Activated T-helper 1 cell treated with anti-CD3 and anti-CD28 coated beads, Interleukin-12 subunit alpha, Interleukin-12 subunit beta, Interleukin-2, Interleukin-4 antibody, amounts not matched to agents 30 ng/mL and 10 ng/mL and 1 ng/mL, durations not matched to agents 14 hours and 24 hours and 36 hours (primary cell): ENCODE data around the gene ARL5A. TPM values are rescaled to one million over a fixed set of nuclear protein-coding genes. Genes with fewer than 3 reads are reported as not detected.
A peak's percentile ranks its signal among the peaks of the same experiment; 100 is the strongest.

Experiments
- DNase-seq: peaks from one replicate; pipeline ENCODE4 v3.0.0; 2021; ENCODE audit warnings: low spot score
- H3K27ac Mint-ChIP-seq: one replicate; pipeline ENCODE4 v1.8.0; 2021; ENCODE audit warnings: mild to moderate bottlenecking, mixed read lengths
- H3K27me3 Mint-ChIP-seq: one replicate; pipeline ENCODE4 v1.8.0; 2022; ENCODE audit warnings: mild to moderate bottlenecking, moderate library complexity, mixed read lengths; ENCODE audit not compliant: insufficient read depth
- H3K36me3 Mint-ChIP-seq: one replicate; pipeline ENCODE4 v1.8.0; 2021; ENCODE audit warnings: low read depth, mixed read lengths
- H3K4me1 Mint-ChIP-seq: one replicate; pipeline ENCODE4 v1.8.0; 2021; ENCODE audit warnings: low read depth, mixed read lengths
- H3K4me3 Mint-ChIP-seq: one replicate; pipeline ENCODE4 v1.8.0; 2021; ENCODE audit warnings: mild to moderate bottlenecking, moderate library complexity, mixed read lengths
- H3K9me3 Mint-ChIP-seq: one replicate; pipeline ENCODE4 v1.8.0; 2021; ENCODE audit warnings: mixed read lengths
- intact Hi-C: fragments of 100-400 bp; cut with micrococcal nuclease; formaldehyde crosslinking; loops from one replicate; pipeline ENCODE4 v1.15.1; 2024
- total RNA-seq: library from RNA; stranded (reverse); gene quantifications from 2 replicates; pipeline ENCODE4 v1.2.3, GENCODE V29; 2022

Gene ARL5A
- total RNA-seq, 1 donor from 2014 or later = 69.3 TPM

DNA sequence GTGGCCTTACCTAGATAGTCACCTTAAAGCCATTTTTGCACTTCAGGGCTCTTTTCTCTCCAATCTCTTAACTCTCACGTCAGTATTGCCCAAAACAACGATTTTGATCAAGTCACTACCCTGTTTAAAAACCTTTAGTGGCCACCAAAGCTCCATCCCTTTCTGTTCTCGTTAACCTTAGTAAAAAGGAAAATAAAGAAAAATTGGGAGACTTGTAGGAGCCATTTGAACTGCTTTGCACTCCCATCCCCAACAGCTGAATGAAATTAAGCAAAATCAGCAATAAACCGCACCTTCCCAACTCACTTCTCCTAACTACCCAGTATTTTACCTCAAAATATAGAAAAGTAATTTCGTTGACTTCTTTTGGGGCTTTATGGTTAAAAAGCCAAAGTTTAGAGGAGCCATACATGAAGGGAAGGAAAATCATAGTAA lies 686 bp upstream of the ARL5A start:
- H3K4me1 Mint-ChIP-seq = peaks cover 35% of the 10 kb centered on the region
- peak overlapping the region; percentile 91 for H3K4me3 Mint-ChIP-seq
- H3K27me3 Mint-ChIP-seq = no peaks in the 10 kb centered on the region
- no peaks in the 10 kb centered on the region for H3K9me3 Mint-ChIP-seq
- peaks cover 4% of the 10 kb centered on the region for H3K36me3 Mint-ChIP-seq
- intact Hi-C loops = loop anchor here (1.0 to 10.0 kb wide), 12 partner anchors 9 to 888 kb away; partner anchors contain the start of genes CACNB4, NMI, PRPF40A and RBM43
- DNase-seq = no peak
- peak overlapping the region; percentile 90 for H3K27ac Mint-ChIP-seq

GRCh38 chr2:151827564-151828142 lies 568 bp downstream of the ARL5A start:
- Mint-ChIP-seq H3K9me3 (no peaks in the 10 kb centered on the region), H3K27me3 (no peaks in the 10 kb centered on the region), H3K36me3 (peaks cover 8% of the 10 kb centered on the region), H3K27ac (peak overlapping the region; percentile 89), H3K4me3 (peak overlapping the region; percentile 96), H3K4me1 (peaks cover 47% of the 10 kb centered on the region)
- peak; percentile 13 for DNase-seq
- intact Hi-C loops = loop anchor here (1.0 to 10.0 kb wide), 12 partner anchors 7 to 890 kb away; partner anchors contain the start of genes CACNB4, NMI, PRPF40A and RBM43

- Mint-ChIP-seq H3K27me3 (no peaks in the 10 kb centered on the region), H3K4me1 (peaks cover 54% of the 10 kb centered on the region), H3K27ac (no peak overlapping the region), H3K9me3 (no peaks in the 10 kb centered on the region), H3K4me3 (peak overlapping the region; percentile 96), H3K36me3 (peaks cover 12% of the 10 kb centered on the region)
- DNase-seq = no peak
- intact Hi-C loops = loop anchor here (5.0 to 10.0 kb wide), 5 partner anchors 271 to 578 kb away; partner anchors contain the start of genes CACNB4 and RBM43
These were observed 1.5 kb downstream of the ARL5A start for GRCh38 chr2:151826737-151827157.

DNA sequence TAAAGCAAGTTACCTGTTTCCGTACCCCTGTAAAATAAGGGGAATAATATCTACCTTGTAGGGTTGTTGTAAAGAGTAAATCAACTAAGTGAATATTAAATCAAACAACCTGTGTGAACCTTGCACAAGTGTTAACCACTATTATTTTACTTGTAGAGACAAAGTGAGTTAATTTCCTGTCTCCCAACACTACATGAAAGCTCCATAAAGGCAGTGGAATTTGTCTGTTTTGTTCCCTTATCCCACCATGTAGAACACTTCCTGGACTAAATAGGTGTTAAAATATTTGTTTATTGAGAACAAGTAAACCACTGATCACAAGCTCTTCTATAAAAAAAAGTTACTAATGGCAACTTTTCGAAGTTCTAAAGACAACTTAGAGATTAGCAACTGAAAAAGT lies 3.3 kb downstream of the ARL5A start:
- Mint-ChIP-seq H3K9me3 (no peaks in the 10 kb centered on the region), H3K27ac (no peak overlapping the region), H3K27me3 (no peaks in the 10 kb centered on the region), H3K4me1 (peaks cover 71% of the 10 kb centered on the region), H3K4me3 (no peak overlapping the region), H3K36me3 (peaks cover 19% of the 10 kb centered on the region)
- intact Hi-C loops = loop anchor here (5.0 to 10.0 kb wide), 5 partner anchors 272 to 580 kb away; partner anchors contain the start of genes CACNB4 and RBM43
- no peak for DNase-seq

DNA sequence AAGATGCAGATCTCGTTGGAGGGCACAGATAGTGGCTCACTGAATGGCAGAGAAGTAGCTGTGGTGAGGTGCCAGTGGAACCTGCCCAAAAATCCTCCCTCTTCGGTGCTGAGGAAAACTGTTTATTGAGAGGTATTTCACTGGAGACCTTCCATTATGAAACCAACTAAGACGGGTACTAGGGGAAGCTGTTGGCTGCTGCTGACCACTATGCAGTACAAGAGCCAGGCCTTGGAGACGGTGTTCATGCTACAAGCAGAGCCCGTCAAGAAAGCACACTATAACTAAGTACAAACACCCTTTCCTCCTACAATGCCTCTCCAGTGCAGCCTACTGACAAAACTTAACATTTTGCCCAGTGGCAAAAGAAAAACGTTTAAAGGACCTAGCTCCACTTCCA lies 4.6 kb downstream of the ARL5A start:
- intact Hi-C loops = loop anchor here (10.0 kb wide), 3 partner anchors 409 to 581 kb away; partner anchors contain the start of gene RBM43
- no peak for DNase-seq
- Mint-ChIP-seq H3K27me3 (no peaks in the 10 kb centered on the region), H3K36me3 (peaks cover 21% of the 10 kb centered on the region), H3K9me3 (no peaks in the 10 kb centered on the region), H3K4me1 (peaks cover 62% of the 10 kb centered on the region), H3K4me3 (no peak overlapping the region), H3K27ac (no peak overlapping the region)

- DNase-seq = no peak
- no peak overlapping the region for H3K4me3 Mint-ChIP-seq
These were observed 8.3 kb downstream of the ARL5A start for GRCh38 chr2:151819920-151820319.

DNA sequence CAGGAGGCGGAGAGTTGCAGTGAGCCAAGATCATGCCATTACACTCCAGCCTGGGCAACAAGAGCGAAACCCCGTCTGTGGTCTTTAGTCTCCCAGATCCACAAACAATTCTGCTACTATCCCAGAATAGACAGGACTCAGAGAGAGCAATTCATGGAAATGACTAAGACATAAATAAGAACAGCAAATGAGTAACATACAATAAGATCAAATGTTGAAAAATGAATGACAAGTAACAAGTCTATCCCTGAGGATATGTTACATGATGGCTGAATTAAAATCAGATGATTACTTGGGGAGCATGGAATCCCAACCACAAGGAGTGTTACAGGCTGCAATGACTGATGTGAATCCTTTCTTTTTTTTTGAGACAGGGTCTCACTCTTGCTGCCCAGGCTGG lies 10.3 kb downstream of the ARL5A start:
- Mint-ChIP-seq H3K27me3 (no peaks in the 10 kb centered on the region), H3K27ac (no peak overlapping the region)

More at GRCh38 chr2:151819920-151820319, 8.3 kb downstream of the ARL5A start:
- peak overlapping the region; percentile 68 for H3K27ac Mint-ChIP-seq
- intact Hi-C loops = loop anchor here (1.0 to 10.0 kb wide), 7 partner anchors 8 to 897 kb away; partner anchors contain the start of genes ARL5A, PRPF40A and RBM43
- peaks cover 51% of the 10 kb centered on the region for H3K4me1 Mint-ChIP-seq
- H3K36me3 Mint-ChIP-seq = peaks cover 27% of the 10 kb centered on the region
- H3K27me3 Mint-ChIP-seq = no peaks in the 10 kb centered on the region
- H3K9me3 Mint-ChIP-seq = no peaks in the 10 kb centered on the region

GRCh38 chr2:151816843-151817242 lies 11.4 kb downstream of the ARL5A start:
- intact Hi-C loops = no loop called here
- Mint-ChIP-seq H3K4me3 (no peak overlapping the region), H3K27ac (no peak overlapping the region), H3K9me3 (no peaks in the 10 kb centered on the region), H3K36me3 (peaks cover 26% of the 10 kb centered on the region), H3K27me3 (no peaks in the 10 kb centered on the region), H3K4me1 (peaks cover 29% of the 10 kb centered on the region)
- DNase-seq = no peak

More for the DNA sequence above, 10.3 kb downstream of the ARL5A start:
- intact Hi-C loops = no loop called here
- H3K36me3 Mint-ChIP-seq = peaks cover 27% of the 10 kb centered on the region
- peaks cover 39% of the 10 kb centered on the region for H3K4me1 Mint-ChIP-seq
- DNase-seq = no peak
- no peak overlapping the region for H3K4me3 Mint-ChIP-seq
- no peaks in the 10 kb centered on the region for H3K9me3 Mint-ChIP-seq

GRCh38 chr2:151815821-151816489 lies 12.3 kb downstream of the ARL5A start:
- Mint-ChIP-seq H3K4me3 (no peak overlapping the region), H3K27ac (no peak overlapping the region), H3K36me3 (peaks cover 28% of the 10 kb centered on the region), H3K4me1 (peaks cover 23% of the 10 kb centered on the region), H3K9me3 (no peaks in the 10 kb centered on the region), H3K27me3 (no peaks in the 10 kb centered on the region)
- intact Hi-C loops = no loop called here
- DNase-seq = no peak

- Mint-ChIP-seq H3K36me3 (peaks cover 18% of the 10 kb centered on the region), H3K27ac (no peak overlapping the region), H3K4me1 (no peaks in the 10 kb centered on the region), H3K9me3 (no peaks in the 10 kb centered on the region), H3K27me3 (no peaks in the 10 kb centered on the region), H3K4me3 (no peak overlapping the region)
- intact Hi-C loops = no loop called here
- DNase-seq = no peak
These were observed 17.7 kb downstream of the ARL5A start for GRCh38 chr2:151810489-151810888.

DNA sequence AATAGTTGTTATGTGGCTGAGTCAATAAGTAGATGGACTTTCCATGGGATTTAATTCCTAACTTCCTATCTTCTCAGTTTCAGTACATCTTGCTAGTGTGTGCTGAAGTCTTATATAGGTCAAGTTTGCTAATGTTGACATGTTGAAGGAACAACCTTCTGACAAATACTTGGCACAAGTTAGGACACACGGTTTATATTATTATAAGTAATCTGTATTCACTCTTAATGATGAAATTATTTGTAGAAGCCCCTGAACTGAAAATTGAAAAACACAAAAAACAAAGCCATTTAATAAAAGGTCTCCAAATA lies 19.2 kb downstream of the ARL5A start:
- Mint-ChIP-seq H3K4me1 (no peaks in the 10 kb centered on the region), H3K4me3 (no peak overlapping the region), H3K9me3 (no peaks in the 10 kb centered on the region), H3K27me3 (no peaks in the 10 kb centered on the region), H3K27ac (no peak overlapping the region), H3K36me3 (peaks cover 16% of the 10 kb centered on the region)
- DNase-seq = no peak
- intact Hi-C loops = no loop called here

DNA sequence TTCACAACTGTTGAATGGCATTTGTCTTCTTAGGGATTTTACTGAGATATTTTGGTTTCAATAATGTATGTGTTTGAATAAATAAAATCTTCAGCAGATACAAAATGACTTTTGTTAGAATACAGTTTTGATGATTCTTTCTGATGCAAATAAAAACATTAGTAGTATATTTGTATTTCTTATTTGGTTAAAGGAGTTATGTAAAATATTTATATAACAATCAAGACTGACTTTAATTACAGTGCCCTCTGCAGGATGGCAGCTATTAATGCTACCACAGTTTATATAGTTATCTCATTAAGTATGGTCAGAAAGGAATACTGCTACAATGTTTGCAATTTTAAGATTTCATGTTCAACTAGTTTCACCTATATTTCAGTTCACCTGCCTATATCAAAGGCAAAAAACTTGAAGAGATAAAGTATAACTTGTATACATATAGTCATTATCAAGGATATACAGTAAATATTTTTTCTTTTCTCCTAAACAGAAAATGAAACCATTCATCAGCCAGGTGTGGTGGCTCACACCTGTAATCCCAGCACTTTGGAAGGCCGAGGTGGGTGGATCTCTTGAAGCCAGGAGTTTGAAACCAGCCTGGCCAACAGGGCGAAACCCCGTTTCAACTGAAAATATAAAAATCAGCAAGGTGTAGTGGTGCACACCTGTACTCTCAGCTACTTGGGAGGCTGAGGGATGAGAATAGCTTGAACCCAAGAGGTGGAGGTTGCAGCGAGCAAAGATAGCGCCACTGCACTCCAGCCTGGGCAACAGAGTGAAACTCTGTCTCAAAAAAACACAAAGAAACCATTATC lies 19.8 kb downstream of the ARL5A start:
- Mint-ChIP-seq H3K9me3 (no peaks in the 10 kb centered on the region), H3K4me1 (no peaks in the 10 kb centered on the region), H3K27ac (no peak overlapping the region), H3K27me3 (no peaks in the 10 kb centered on the region), H3K36me3 (peaks cover 17% of the 10 kb centered on the region), H3K4me3 (no peak overlapping the region)
- no peak for DNase-seq
- intact Hi-C loops = loop anchor here (1.0 kb wide), 1 partner anchor 8 kb away; no protein-coding TSS in a partner anchor
